CD4-positive, CD25-positive, alpha-beta regulatory T cell (primary cell): Measurements from ENCODE around the gene FMNL2. TPM values are rescaled to one million over a fixed set of nuclear protein-coding genes. Genes with fewer than 3 reads are reported as not detected.
"Not testable (repeated sequence)": the region's sequence is repeated elsewhere in the genome, so short reads cannot be mapped to it uniquely, and the experiment has no call there.

Experiments
- ATAC-seq, 2 donors: fragments of 150-1000 bp; cut with Tn5 transposase; one replicate each; pipeline ENCODE4 v1.10.0; 2021; ENCODE audit warnings: low read depth in 2 of 2, moderate number of reproducible peaks in 2 of 2, moderate library complexity in 1 of 2
- DNase-seq, 3 donors: peaks; one replicate each; pipeline versions ENCODE4 v3.0.0 to v3.0.0-alpha.2; 2012 to 2022; ENCODE audit warnings: mixed read lengths in 1 of 3
- H3K27ac ChIP-seq: one replicate; pipeline ENCODE4 v1.7.0; 2013; ENCODE audit warnings: mild to moderate bottlenecking, low read length; ENCODE audit not compliant: insufficient read depth, poor library complexity, severe bottlenecking
- H3K27me3 ChIP-seq: one replicate; pipeline ENCODE4 v1.7.0; 2013; ENCODE audit warnings: low read length; ENCODE audit not compliant: control insufficient read depth, insufficient read depth
- H3K36me3 ChIP-seq: one replicate; pipeline ENCODE4 v1.7.0; 2013; ENCODE audit warnings: mild to moderate bottlenecking, low read length, moderate library complexity; ENCODE audit not compliant: control insufficient read depth, insufficient read depth
- H3K4me1 ChIP-seq: 2 replicates; pipeline ENCODE4 v1.7.0; 2013; ENCODE audit warnings: mild to moderate bottlenecking, low read length; ENCODE audit not compliant: insufficient read depth, control insufficient read depth, poor library complexity, severe bottlenecking
- H3K4me3 ChIP-seq: one replicate; pipeline ENCODE4 v1.7.0; 2013; ENCODE audit warnings: low read depth, mild to moderate bottlenecking, low read length, moderate library complexity
- H3K9me3 ChIP-seq, 2 experiments: 1 replicate in 1 of 2; 2 replicates in 1 of 2; pipeline ENCODE4 v1.7.0; 2013; ENCODE audit warnings: low read length in 2 of 2, mild to moderate bottlenecking in 1 of 2, moderate library complexity in 1 of 2; ENCODE audit not compliant: control insufficient read depth in 2 of 2
- H3K27ac Mint-ChIP-seq, 3 donors: one replicate each; pipeline ENCODE4 v1.8.0; 2020 to 2022; ENCODE audit warnings: mild to moderate bottlenecking in 3 of 3, mixed read lengths in 3 of 3, moderate library complexity in 2 of 3
- H3K27me3 Mint-ChIP-seq: one replicate; pipeline ENCODE4 v1.8.0; 2022; ENCODE audit warnings: mild to moderate bottlenecking, mixed read lengths
- H3K36me3 Mint-ChIP-seq: one replicate; pipeline ENCODE4 v1.8.0; 2020; ENCODE audit warnings: mixed read lengths
- H3K4me1 Mint-ChIP-seq, 4 donors: one replicate each; pipeline ENCODE4 v1.8.0; 2020 to 2022; ENCODE audit warnings: mixed read lengths in 4 of 4, mild to moderate bottlenecking in 1 of 4
- H3K4me3 Mint-ChIP-seq, 4 donors: one replicate each; pipeline ENCODE4 v1.8.0; 2020 to 2022; ENCODE audit warnings: mild to moderate bottlenecking in 4 of 4, mixed read lengths in 4 of 4, moderate library complexity in 3 of 4
- H3K9me3 Mint-ChIP-seq, 7 donors: one replicate each; pipeline ENCODE4 v1.8.0; 2020 to 2022; ENCODE audit warnings: mixed read lengths in 7 of 7, mild to moderate bottlenecking in 3 of 7, moderate library complexity in 2 of 7
- polyA plus RNA-seq, 4 donors: library from polyadenylated mRNA; unstranded; fragments of 300-500 nt; fragmentation: Illumina TruSeq; gene quantifications; one replicate each; pipeline ENCODE4 v1.2.3, GENCODE V29; 2021
- total RNA-seq: library from RNA; stranded (reverse); gene quantifications from one replicate; pipeline ENCODE4 v1.2.3, GENCODE V29; 2022

FMNL2 gene
- total and polyA plus RNA-seq, 5 donors from 2014 or later = 0.07 to 0.30 (median 0.14) TPM; not detected in 1

DNA sequence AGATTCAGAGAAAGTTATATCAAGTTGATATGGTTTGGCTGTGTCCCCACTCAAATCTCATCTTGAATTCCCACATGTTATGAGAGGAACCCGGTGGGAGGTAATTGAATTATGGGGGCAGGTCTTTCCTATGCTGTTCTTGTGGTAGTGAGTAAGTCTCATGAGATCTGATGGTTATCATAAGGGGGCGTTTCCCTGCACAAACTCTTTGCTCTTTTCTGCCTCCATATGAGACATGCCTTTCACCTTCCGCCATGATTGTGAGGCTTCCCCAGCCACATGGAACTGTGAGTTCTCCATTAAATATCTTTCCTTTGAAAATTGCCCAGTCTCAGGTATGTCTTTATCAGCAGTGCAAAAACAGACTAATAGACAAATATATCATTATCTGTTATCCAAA is 187.5 kb downstream of the FMNL2 start:
- H3K9me3 ChIP-seq, DNase-seq, H3K4me3 ChIP-seq, H3K36me3 ChIP-seq, H3K4me3 Mint-ChIP-seq, H3K4me1 ChIP-seq, H3K27me3 ChIP-seq, H3K27ac ChIP-seq, H3K27ac Mint-ChIP-seq, H3K9me3 Mint-ChIP-seq, ATAC-seq, H3K4me1 Mint-ChIP-seq, H3K36me3 Mint-ChIP-seq: not testable (repeated sequence)
- peaks cover 21% of the 10 kb centered on the region for H3K27me3 Mint-ChIP-seq

DNA sequence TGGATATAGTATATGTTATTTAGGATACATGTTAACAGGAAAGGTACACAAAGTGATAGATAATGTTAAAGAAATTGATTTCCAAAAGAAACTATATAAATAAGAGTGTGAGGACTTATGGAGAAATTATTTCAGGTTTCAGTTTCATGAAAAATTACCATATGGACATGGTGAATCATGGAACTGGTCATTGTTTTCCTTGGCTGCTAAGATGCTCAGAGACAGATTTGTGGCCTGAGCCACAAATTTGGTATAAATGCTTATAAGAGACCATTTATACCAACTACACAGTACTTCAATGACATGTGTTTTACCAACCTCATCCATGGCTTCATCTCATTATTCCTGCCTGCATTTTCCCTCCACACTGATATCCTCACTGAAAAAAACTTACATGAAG is 188.1 kb downstream of the FMNL2 start:
- Mint-ChIP-seq H3K9me3 (peaks cover 0 to 1% (median 0%) of the 10 kb centered on the region in 7 donors), H3K27me3 (peaks cover 18% of the 10 kb centered on the region), H3K36me3 (no peaks in the 10 kb centered on the region), H3K4me3 (no peak overlapping the region), H3K27ac (no peak overlapping the region), H3K4me1 (no peaks in the 10 kb centered on the region)
- no peak overlapping the region for H3K4me3 ChIP-seq
- ATAC-seq = no peak
- H3K36me3 ChIP-seq = no peaks in the 10 kb centered on the region
- H3K27ac ChIP-seq = no peak overlapping the region
- DNase-seq = no peak
- no peaks in the 10 kb centered on the region for H3K4me1 ChIP-seq
- no peaks in the 10 kb centered on the region for H3K27me3 ChIP-seq
- H3K9me3 ChIP-seq = no peaks in the 10 kb centered on the region

DNA sequence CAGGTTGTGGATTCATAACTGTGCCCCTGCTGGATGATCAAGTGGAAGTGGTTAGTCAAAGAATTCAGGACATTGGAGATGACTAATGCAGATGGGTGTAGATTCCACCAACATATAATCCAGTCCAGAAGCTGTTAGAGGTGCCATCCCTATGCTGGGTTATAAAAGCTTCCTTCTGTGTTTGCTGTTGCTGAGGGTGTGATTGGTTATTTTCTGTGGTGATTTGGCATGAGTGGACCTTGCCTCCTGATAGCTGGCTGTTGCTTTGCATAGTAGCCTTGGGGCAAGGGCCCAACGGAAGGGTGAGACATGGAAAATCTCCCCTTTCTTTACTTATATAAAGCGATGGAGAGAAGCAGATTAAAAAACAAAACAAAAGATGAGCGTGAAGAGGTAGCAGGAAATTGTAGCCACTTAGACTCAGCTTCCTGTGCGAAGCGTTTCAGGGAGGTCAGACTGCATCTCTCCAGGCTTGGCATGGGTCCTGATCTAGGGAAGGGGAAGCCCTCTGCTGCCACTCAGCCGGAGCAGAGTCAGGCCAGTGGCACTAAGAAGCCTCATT is 190.4 kb downstream of the FMNL2 start:
- Mint-ChIP-seq H3K4me3 (no peak overlapping the region), H3K27ac (no peak overlapping the region), H3K4me1 (no peaks in the 10 kb centered on the region), H3K9me3 (peaks cover 0 to 1% (median 0%) of the 10 kb centered on the region in 7 donors), H3K36me3 (no peaks in the 10 kb centered on the region), H3K27me3 (peaks cover 15% of the 10 kb centered on the region)
- DNase-seq = no peak
- Histone ChIP-seq H3K27me3 (peaks cover 3% of the 10 kb centered on the region), H3K4me3 (no peak overlapping the region), H3K4me1 (no peaks in the 10 kb centered on the region), H3K36me3 (no peaks in the 10 kb centered on the region), H3K9me3 (no peaks in the 10 kb centered on the region), H3K27ac (no peak overlapping the region)
- ATAC-seq = no peak

DNA sequence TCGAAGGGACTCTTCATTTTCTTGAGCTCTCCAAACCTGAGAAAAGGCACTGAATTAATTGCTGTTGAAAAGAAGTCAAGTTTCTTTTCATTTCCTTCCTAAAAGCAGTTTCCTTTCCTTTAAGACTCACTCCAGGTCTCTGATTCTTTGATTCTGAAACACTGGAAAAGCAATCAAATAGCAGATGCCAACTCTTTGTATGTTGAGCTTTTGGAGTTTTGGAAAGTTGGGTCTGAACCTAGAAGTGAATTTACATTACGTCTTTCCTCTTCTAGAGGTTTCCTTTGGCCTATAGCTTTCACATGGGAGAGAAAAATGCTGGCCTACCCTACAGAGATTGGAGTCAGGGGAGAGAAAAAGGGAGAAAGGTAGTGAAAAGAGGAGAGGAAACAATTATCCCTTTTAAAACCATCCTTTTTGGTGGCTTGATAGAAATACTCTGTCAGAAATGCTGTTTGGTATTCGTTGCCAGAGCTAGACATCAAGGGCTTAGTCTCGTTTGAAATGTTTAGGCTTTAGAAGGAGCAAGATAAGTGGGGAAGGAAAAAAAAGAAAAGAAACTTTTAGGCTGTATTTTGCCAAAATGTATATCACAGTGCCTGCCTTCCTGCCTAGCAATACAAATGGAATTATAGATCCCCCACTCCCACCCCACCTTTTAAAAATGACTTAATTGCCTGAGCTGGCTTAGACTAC is 194.6 kb downstream of the FMNL2 start:
- no peaks in the 10 kb centered on the region for H3K4me1 Mint-ChIP-seq
- H3K4me3 ChIP-seq = no peak overlapping the region
- H3K27me3 ChIP-seq = peaks cover 3% of the 10 kb centered on the region
- H3K27ac ChIP-seq = no peak overlapping the region
- H3K4me1 ChIP-seq = no peaks in the 10 kb centered on the region
- ATAC-seq (no peak), DNase-seq (no peak)
- H3K9me3 ChIP-seq = no peaks in the 10 kb centered on the region
- H3K4me3 Mint-ChIP-seq = no peak overlapping the region
- peaks cover 0 to 1% (median 0%) of the 10 kb centered on the region in 7 donors for H3K9me3 Mint-ChIP-seq
- H3K27me3 Mint-ChIP-seq = peaks cover 29% of the 10 kb centered on the region
- H3K36me3 ChIP-seq = no peaks in the 10 kb centered on the region
- H3K27ac Mint-ChIP-seq = no peak overlapping the region
- H3K36me3 Mint-ChIP-seq = no peaks in the 10 kb centered on the region

DNA sequence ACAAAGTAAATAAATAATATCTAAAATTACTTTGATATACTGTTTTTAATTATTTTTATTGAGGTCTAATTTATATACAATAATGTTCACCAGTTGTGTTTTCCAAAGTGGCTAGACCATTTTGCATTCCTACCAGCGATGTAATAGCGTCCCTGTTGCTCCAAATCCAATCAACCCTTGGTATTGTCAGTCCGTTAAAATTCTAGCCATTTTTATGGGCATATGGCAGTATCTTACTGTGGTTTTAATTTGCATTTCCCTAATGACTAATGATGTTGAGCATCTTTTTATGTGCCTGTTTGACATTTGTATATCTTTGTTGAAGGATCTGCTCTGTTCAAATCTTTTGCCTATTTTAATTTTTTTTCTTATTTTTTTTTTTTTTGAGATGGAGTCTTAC is 197.3 kb downstream of the FMNL2 start:
- H3K36me3 Mint-ChIP-seq = no peaks in the 10 kb centered on the region

DNA sequence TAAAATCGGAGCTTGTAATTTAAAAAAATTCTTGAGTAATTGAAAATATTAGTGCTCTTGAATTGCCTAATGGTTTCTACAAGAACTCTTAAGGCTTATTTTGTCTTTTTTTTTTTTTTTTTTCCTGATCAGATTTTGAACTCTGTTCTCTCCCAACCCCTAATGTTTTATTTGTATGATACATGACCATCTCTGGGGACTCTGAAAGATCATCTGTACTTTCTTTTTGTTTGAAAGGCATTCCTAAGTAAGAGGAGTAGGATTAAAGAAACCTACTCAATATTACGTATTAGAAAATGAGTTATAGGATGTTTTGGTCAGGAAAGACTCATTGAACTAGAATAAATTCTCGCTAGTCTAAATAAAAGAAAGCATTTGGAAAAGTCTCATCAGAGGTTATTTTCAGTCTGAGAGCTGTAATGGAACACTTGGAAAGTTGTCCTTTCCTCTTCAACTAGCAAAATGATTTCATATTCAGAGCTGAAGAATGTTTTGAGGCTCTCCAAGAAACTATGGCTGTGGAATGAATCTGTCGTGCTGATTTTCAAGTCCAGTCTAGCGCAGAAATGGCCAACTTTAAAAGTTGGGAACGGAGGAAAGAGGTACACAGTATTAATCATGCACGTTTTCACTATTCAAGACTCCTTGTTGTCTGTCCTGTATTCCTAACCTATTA is 199.6 kb downstream of the FMNL2 start:
- no peaks in the 10 kb centered on the region for H3K27me3 ChIP-seq
- Mint-ChIP-seq H3K27me3 (peaks cover 22% of the 10 kb centered on the region), H3K36me3 (no peaks in the 10 kb centered on the region), H3K27ac (no peak overlapping the region), H3K4me3 (no peak overlapping the region), H3K9me3 (peaks cover 0 to 1% (median 0%) of the 10 kb centered on the region in 7 donors), H3K4me1 (no peaks in the 10 kb centered on the region)
- DNase-seq = no peak
- no peak overlapping the region for H3K4me3 ChIP-seq
- H3K9me3 ChIP-seq = no peaks in the 10 kb centered on the region
- no peak for ATAC-seq
- H3K36me3 ChIP-seq = no peaks in the 10 kb centered on the region
- H3K27ac ChIP-seq = no peak overlapping the region
- no peaks in the 10 kb centered on the region for H3K4me1 ChIP-seq

More for the DNA sequence above, 197.3 kb downstream of the FMNL2 start:
- Mint-ChIP-seq H3K9me3 (peaks cover 0 to 1% (median 0%) of the 10 kb centered on the region in 7 donors), H3K4me1 (no peaks in the 10 kb centered on the region), H3K4me3 (no peak overlapping the region), H3K27me3 (peaks cover 26% of the 10 kb centered on the region), H3K27ac (no peak overlapping the region)
- Histone ChIP-seq H3K36me3 (no peaks in the 10 kb centered on the region), H3K9me3 (no peaks in the 10 kb centered on the region), H3K27me3 (peaks cover 3% of the 10 kb centered on the region), H3K27ac (no peak overlapping the region), H3K4me3 (no peak overlapping the region), H3K4me1 (no peaks in the 10 kb centered on the region)
- ATAC-seq = no peak
- no peak for DNase-seq

DNA sequence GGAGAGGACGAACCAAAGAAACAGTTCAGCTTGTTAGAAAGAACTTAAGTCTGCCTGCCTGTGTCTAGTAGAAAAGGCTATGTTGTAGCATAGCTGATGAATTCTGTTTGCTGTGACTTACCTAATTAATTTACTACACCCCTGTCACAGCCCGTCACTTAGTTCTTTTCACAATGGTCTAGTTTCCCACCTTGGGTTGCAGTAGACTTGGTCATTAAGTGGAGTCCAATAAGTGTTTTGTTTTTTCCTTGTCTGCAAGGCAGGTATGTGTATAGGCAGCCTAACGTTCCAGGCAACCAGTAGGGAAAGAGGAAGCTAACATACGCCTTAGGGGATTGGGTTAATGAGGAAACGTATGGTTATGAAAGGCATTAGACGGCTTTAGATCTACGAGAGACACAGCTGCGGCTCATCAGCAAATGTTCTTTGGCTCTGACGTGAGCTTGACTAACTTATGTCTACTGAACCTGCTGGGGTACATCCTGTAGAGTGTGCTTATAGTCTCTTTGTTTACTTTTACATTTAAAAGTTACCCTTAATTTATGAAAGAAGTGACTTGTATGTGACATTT is 202.2 kb downstream of the FMNL2 start:
- H3K4me3 Mint-ChIP-seq = no peak overlapping the region
- H3K4me3 ChIP-seq = no peak overlapping the region
- H3K36me3 Mint-ChIP-seq = no peaks in the 10 kb centered on the region
- H3K27me3 ChIP-seq = no peaks in the 10 kb centered on the region
- H3K27me3 Mint-ChIP-seq = peaks cover 17% of the 10 kb centered on the region
- no peaks in the 10 kb centered on the region for H3K9me3 ChIP-seq
- H3K27ac ChIP-seq = no peak overlapping the region
- H3K36me3 ChIP-seq = no peaks in the 10 kb centered on the region
- H3K4me1 ChIP-seq = no peaks in the 10 kb centered on the region
- DNase-seq = no peak
- no peaks in the 10 kb centered on the region for H3K4me1 Mint-ChIP-seq
- no peak overlapping the region for H3K27ac Mint-ChIP-seq
- H3K9me3 Mint-ChIP-seq = peaks cover 0 to 1% (median 0%) of the 10 kb centered on the region in 7 donors
- no peak for ATAC-seq
